ENCODE results near the gene DHCR7. TPM values are rescaled to one million over a fixed set of nuclear protein-coding genes. Genes with fewer than 3 reads are reported as not detected.

Gene DHCR7
- total and polyA plus RNA-seq, 2 experiments from 2014 or later: 84.0 to 166 TPM

- Mint-ChIP-seq H3K27me3 (ENCODE audit: insufficient read depth, low read depth, poor library complexity) (peaks cover 12% of the 10 kb centered on the region), H3K4me3 (no peak overlapping the region), H3K4me1 (no peaks in the 10 kb centered on the region), H3K27ac (no peak overlapping the region), H3K9me3 (peaks cover 13% of the 10 kb centered on the region), H3K36me3 (ENCODE audit: low read depth) (no peaks in the 10 kb centered on the region; the same call in 2 of the 3 replicates)
- ATAC-seq (no peak), DNase-seq (ENCODE audit: low spot score) (no peak)
- H3K36me3 ChIP-seq (ENCODE audit: insufficient read depth): no peaks in the 10 kb centered on the region
- no peaks in the 10 kb centered on the region for H4K20me1 ChIP-seq (replicated peaks; ENCODE audit: insufficient read depth)
- H3K79me2 ChIP-seq (replicated peaks; ENCODE audit: insufficient read depth): no peaks in the 10 kb centered on the region
- no peak overlapping the region for H2AFZ ChIP-seq
- H3K4me3 ChIP-seq: no peak overlapping the region
- no peaks in the 10 kb centered on the region for H3F3A ChIP-seq (replicated peaks; ENCODE audit: low read depth)
- no peak overlapping the region for H3K27ac ChIP-seq (ENCODE audit: low read depth)
- H3K4me2 ChIP-seq: no peak overlapping the region
- H3K27me3 ChIP-seq (ENCODE audit: insufficient read depth): no peaks in the 10 kb centered on the region
- H3K9me2 ChIP-seq (ENCODE audit: insufficient read depth): peaks cover 9% of the 10 kb centered on the region; the same call in 1 of the 2 replicates
- H3K4me1 ChIP-seq (ENCODE audit: insufficient read depth): no peaks in the 10 kb centered on the region
- TF ChIP-seq REST (IDR thresholded peaks at IDR 0.05; ENCODE audit: unreplicated experiment): no peak
- TF ChIP-seq ZNF331 (CRISPR knock-in tag; IDR thresholded peaks at IDR 0.05; ENCODE audit: low read depth): no peak
- TF ChIP-seq EZH2 (IDR thresholded peaks at IDR 0.05; ENCODE audit: low read depth, unreplicated experiment): no peak
- no peak for TF ChIP-seq ZNF114 (CRISPR knock-in tag; IDR thresholded peaks at IDR 0.05)
- TF ChIP-seq EZH2phosphoT487 (IDR thresholded peaks at IDR 0.05; ENCODE audit: unreplicated experiment): no peak
- no peak for TF ChIP-seq STAT1 (IDR thresholded peaks at IDR 0.05; ENCODE audit: unreplicated experiment)
- no peak for TF ChIP-seq JUNB (IDR thresholded peaks at IDR 0.05; ENCODE audit: unreplicated experiment)
- no peak for TF ChIP-seq CREB1 (CRISPR knock-in tag; IDR thresholded peaks at IDR 0.05; ENCODE audit: low read depth)
- TF ChIP-seq ETS1 (IDR thresholded peaks at IDR 0.05): no peak
- no peak for TF ChIP-seq POLR2AphosphoS5 (IDR thresholded peaks at IDR 0.05; ENCODE audit: low read depth)
- TF ChIP-seq NANOG (IDR thresholded peaks at IDR 0.05; ENCODE audit: borderline replicate concordance): no peak
- TF ChIP-seq CTCF (conservative IDR thresholded peaks at IDR 0.05; ENCODE audit: low read depth in 2 of 2): no peak
- no peak for TF ChIP-seq ZNF462 (CRISPR knock-in tag; IDR thresholded peaks at IDR 0.05)
Observed at GRCh38 chr11:71391796-71392195, 56.4 kb downstream of the DHCR7 start.

All from GM23338 (cell line).